HG02884 (cell line): ENCODE data around the gene COL6A1.

ENCODE experiments used
- ATAC-seq: cut with Tn5 transposase; IDR thresholded peaks from one replicate; pipeline ENCODE4 v1.9.1; 2021; ENCODE audit warnings: mild to moderate bottlenecking, moderate library complexity; ENCODE audit not compliant: unreplicated experiment

Gene COL6A1

DNA sequence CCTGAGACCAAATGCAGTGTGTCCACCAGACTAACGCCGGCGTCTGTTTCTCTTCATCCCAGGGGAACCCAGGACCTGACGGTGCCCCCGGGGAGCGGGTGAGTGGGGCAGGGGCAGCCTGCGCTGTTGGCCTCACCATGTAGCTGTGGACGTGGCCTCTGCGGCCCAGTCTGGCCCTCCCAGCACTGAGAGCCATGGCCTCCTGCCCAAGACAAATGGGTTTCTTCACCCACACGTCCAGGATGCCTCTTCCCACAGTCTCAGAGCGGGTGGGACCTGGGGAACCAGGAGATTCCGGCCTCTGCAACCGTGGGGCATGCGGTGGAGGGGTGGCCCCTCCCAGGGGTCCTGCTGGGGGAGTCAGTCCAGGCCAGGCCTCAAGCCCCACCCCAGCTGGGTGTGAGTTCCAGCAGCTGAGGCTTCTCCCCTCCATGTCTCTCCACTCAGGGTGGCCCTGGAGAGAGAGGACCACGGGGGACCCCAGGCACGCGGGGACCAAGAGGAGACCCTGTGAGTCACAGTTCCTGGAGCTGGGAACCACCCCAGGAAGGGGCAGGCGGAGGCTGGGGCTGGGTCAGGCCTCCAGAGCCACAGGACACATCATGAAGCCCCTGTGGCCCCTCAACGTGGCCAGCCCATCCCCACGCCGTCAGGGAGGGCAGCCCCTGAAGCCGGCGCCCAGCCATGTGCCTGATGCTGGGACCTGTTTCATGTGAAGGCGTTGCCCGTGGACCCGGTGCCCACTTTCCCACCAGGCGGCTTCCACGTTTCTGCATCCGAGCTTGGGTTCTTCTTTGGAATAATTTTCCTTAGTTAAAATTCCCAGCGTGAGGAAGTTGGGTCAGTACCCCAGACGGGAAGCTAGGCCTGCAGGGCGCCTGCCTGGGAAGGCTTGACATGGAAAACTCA, 11.0 kb downstream of the COL6A1 start:
- ATAC-seq = no peak

GRCh38 chr21:45993210-45994085, 11.9 kb downstream of the COL6A1 start:
- no peak for ATAC-seq

DNA sequence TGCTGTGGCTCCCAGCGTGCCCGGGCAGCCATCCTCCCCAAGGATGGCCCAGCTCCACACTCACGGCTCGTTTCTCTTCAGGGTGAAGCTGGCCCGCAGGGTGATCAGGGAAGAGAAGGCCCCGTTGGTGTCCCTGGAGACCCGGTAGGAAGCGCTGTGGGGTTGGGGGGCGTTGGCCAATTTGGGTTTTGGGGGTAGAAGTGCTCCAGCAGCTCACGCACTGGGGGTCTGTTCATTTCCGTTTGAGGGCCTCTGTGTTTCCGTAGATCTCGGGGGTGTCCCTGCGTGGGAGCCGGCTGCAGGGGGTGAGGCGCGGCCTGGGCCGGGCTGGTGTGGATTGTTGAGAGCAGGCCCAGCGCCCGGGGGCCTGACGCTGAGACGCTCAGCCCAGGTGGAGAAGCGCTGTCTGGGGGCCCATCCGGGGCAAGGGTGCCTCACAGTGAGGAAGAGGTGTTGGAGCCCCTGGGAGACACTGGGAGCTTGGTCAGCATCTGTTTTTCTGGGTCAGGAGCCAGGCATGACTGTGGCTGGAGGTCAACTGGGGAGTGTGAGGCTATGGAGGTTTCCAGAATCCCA, 12.6 kb downstream of the COL6A1 start:
- ATAC-seq = no peak

GRCh38 chr21:45994759-45995685, 13.5 kb downstream of the COL6A1 start:
- no peak for ATAC-seq

- ATAC-seq = no peak
These were observed 14.2 kb downstream of the COL6A1 start for GRCh38 chr21:45995686-45996179.

DNA sequence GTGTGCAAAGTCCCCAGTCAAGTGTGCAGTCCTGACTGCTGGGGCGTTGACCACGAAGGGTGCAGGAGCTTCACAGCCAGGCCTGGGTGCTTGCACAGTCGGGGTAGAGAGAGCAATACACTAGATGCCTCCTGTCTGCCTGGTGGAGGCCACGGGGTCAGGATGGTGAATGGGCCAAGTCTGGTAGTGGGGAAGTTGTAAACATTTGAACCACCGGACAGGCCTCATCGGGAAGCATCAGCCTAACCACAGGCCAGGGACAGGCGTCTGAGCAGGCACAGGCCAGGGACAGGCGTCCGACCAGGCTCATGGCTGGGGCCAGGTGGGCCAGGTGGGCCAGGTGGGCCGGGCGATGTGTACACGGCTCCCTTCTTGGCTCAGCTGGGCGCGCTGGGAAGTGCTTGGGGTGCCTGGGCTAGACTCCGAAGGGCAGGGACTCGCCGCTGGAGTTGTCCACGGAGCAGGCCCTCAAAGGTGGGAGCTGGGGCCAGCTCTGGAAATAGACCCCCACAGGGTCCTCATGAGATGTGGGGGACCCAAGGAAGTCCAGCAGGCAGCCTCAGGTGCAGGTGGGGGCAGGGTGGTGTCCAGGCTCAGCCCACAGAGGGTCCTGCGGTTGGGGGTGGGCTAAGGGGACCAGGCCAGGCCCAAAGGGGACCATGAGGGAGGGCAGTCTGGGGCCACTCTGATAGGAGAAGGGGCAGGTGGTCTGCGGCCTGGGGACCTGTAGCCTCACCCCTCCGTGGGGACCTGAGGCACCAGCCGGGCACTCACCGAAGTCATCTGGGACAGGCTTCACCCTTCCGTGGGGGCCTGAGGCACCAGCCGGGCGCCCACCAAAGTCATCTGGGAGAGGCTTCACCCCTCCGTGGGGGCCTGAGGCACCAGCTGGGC, 15.0 kb downstream of the COL6A1 start:
- no peak for ATAC-seq

- no peak for ATAC-seq
These were observed 15.6 kb downstream of the COL6A1 start for GRCh38 chr21:45997205-45997494.

DNA sequence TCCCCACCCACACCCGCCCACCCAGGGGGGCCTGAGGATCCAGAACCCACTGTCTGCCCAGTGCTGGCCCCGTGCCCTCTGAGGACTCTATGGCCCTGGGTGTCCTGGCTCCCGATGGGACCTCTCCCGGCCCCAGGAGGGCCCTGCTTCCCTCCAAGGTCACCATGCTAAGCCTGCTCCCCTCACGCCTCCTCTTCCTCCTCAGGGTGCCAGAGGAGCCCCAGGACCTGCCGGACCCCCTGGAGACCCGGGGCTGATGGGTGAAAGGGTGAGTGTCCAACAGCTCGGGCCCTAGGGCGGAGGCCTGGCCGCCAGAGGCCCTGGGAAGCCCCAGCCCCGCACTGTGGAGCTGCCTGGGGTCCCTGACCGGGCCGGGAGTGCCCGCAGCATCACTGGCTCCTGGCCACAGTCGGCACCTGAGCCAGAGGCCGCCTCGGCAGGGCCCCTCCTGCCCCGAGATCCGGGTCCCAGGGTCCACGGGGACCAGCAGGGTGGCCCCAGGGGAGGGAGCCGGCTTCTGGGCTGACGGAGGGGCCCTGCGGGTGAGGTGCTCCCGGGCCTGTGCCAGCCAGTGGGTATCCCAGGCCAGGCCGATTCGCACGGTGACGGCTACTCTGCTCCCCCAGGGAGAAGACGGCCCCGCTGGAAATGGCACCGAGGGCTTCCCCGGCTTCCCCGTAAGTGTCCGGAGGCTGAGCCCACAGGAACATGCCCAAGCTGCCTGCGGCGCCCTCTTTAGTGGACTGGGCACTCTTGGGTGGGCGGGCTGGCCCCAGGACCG, 16.1 kb downstream of the COL6A1 start:
- ATAC-seq = no peak

GRCh38 chr21:45998276-45998701, 16.7 kb downstream of the COL6A1 start:
- no peak for ATAC-seq

DNA sequence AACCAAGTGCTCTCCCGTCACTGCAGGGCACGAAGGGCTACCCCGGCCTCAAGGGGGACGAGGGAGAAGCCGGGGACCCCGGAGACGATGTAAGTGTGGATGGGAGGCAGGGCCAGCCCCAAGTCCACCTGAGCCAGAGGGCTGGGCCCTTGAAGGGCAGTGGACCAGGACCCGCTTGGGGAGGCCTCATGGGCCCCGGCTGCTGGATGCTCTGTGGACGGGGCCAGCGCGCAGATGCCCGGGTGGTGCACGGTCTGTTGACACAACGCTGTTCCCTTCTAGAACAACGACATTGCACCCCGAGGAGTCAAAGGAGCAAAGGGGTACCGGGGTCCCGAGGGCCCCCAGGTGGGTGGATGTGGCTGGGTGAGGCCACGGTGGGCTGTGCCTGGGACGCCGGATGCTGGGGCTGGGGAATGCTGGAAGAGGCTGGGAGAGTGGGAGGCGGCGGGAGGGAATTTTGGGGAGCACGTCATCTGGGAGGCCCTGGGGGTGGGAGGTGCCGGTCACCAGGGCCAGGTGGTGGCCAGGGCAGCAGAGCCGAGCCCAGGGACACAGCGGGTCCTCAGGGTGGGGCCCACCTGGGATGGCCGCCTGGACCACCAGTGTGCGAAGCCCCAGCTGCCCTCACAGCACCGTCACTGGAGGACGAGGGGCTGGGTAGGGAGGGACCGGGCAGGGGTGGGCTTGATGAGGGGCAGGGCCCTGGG, 17.5 kb downstream of the COL6A1 start:
- no peak for ATAC-seq

DNA sequence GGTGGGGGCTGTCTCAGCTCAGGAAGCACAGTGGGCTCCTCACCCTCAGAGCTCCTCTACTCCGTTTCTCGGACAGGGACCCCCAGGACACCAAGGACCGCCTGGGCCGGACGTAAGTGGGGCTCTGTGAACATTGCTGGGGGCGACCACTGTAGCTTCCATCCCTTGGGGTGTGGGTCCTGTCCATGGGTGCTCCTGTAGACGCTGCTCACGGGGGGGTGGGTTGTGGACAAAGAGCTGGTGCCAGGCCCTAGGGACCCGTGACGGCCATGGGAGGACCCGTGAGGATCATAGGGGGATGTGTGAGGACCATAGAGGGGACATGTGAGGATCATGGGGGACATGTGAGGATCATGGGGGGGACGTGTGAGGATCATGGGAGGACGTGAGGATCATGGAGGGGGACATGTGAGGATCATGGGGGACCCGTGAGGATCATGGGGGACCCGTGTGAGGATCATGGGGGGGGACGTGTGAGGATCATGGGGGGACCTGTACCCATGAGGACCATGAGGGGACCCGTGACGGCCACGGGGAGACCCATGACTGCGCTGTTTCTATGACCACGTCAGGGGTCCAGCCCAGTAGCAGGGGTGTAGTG, 18.1 kb downstream of the COL6A1 start:
- no peak for ATAC-seq

- ATAC-seq = no peak
These were observed 18.7 kb downstream of the COL6A1 start for GRCh38 chr21:46000182-46000730.

GRCh38 chr21:46000731-46001641, 19.4 kb downstream of the COL6A1 start:
- no peak for ATAC-seq

DNA sequence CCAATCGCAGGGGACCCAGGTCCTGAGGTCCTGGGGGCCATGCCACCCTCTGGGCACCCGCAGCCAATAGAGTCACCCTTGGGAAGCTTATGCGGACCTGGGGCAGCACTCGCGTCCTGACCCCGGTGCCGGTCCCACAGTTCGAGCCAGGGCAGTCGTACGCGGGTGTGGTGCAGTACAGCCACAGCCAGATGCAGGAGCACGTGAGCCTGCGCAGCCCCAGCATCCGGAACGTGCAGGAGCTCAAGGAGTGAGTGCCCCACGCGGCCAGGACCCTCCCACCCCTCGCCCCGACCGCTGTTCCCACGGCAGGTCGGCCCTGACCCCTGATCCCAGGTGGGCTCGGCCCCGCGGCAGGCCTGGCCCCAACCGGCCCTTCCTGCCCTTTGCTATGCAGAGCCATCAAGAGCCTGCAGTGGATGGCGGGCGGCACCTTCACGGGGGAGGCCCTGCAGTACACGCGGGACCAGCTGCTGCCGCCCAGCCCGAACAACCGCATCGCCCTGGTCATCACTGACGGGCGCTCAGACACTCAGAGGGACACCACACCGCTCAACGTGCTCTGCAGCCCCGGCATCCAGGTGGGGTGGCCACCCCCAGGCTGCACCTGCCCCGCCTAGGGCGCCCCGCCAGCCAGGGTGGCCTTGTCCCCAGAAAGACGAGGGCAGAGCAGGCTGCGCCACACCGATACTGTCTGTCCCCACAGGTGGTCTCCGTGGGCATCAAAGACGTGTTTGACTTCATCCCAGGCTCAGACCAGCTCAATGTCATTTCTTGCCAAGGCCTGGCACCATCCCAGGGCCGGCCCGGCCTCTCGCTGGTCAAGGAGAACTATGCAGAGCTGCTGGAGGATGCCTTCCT, 20.5 kb downstream of the COL6A1 start:
- no peak for ATAC-seq

DNA sequence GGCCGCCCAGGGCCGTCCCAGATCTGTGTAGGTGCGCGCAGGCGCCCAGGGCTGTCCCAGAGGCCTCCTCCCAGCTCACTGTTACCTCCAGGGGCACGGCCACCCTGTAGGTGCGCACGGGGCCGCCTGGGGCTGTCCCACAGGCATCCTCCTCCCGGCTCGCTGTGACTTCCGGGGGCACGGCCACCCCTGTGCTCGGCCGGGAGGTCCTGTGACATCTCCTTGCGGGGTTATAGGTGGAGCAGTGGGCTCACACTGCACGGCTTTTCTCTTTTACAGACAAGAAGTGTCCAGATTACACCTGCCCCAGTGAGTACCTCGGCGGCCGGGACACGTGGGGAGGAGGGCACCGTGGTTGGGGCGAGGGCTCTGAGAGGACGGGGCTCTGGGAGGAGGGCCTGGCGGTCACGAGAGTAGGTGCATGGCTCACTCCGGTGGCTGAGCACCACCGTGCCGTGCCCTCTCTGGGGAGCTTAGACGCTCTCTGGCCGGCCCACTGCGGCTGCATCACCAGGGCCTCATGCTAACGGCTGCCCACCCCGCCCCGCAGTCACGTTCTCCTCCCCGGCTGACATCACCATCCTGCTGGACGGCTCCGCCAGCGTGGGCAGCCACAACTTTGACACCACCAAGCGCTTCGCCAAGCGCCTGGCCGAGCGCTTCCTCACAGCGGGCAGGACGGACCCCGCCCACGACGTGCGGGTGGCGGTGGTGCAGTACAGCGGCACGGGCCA, 21.4 kb downstream of the COL6A1 start:
- ATAC-seq = no peak
